HepG2 (cell line): Measurements from ENCODE around the gene CD58. TPM values are rescaled to one million over a fixed set of nuclear protein-coding genes. Genes with fewer than 3 reads are reported as not detected.

Experiments
- CC2D1A ChIP-seq: sonication (generic); formaldehyde crosslinking; IDR thresholded peaks from 2 replicates; pipeline ENCODE4 v1.8.1; 2023; ENCODE audit warnings: mild to moderate bottlenecking, missing genetic modification reagents
- FOXA3 ChIP-seq: IDR thresholded peaks from 2 replicates; pipeline ENCODE4 v1.6.1; 2016; ENCODE audit warnings: missing genetic modification reagents, missing compliant biosample characterization
- HDAC2 ChIP-seq: sonication (generic); formaldehyde crosslinking; IDR thresholded peaks from 2 replicates; pipeline ENCODE4 v1.4.0; 2020; ENCODE audit warnings: missing genetic modification reagents
- JDP2 ChIP-seq: sonication (generic); formaldehyde crosslinking; IDR thresholded peaks from 2 replicates; pipeline ENCODE4 v1.8.1; 2022; ENCODE audit warnings: missing genetic modification reagents, borderline replicate concordance
- JUND ChIP-seq: sonication (generic); formaldehyde crosslinking; IDR thresholded peaks from 2 replicates; pipeline ENCODE4 v1.8.0; 2022; ENCODE audit warnings: mild to moderate bottlenecking, missing genetic modification reagents
- KDM3A ChIP-seq: IDR thresholded peaks from 2 replicates; pipeline ENCODE4 v1.6.1; 2018; ENCODE audit warnings: low read depth, missing compliant biosample characterization
- SNAI1 ChIP-seq: sonication (generic); formaldehyde crosslinking; IDR thresholded peaks from 2 replicates; pipeline ENCODE4 v1.5.0; 2020; ENCODE audit warnings: mild to moderate bottlenecking, missing genetic modification reagents, borderline replicate concordance
- SYNCRIP ChIP-seq: fragments of 200-400 bp; formaldehyde crosslinking; IDR thresholded peaks from 2 replicates; pipeline ENCODE4 v1.6.1; 2018; ENCODE audit warnings: mild to moderate bottlenecking, low read depth, low read length; ENCODE audit not compliant: insufficient read depth
- TFDP2 ChIP-seq: sonication (generic); formaldehyde crosslinking; IDR thresholded peaks from 2 replicates; pipeline ENCODE4 v1.4.0; 2020; ENCODE audit warnings: missing genetic modification reagents
- YY1 ChIP-seq: IDR thresholded peaks from 2 replicates; pipeline ENCODE4 v1.6.1; 2011; ENCODE audit warnings: low read length, low read depth, moderate library complexity, mild to moderate bottlenecking; ENCODE audit not compliant: insufficient read depth, insufficient replicate concordance
- ZBTB1 ChIP-seq: sonication (generic); formaldehyde crosslinking; IDR thresholded peaks from 2 replicates; pipeline ENCODE4 v1.4.0; 2020; ENCODE audit warnings: missing genetic modification reagents, borderline replicate concordance
- ZFP62 ChIP-seq: sonication (generic); formaldehyde crosslinking; IDR thresholded peaks from 2 replicates; pipeline ENCODE4 v1.4.0; 2020; ENCODE audit warnings: missing genetic modification reagents
- ZNF160 ChIP-seq: sonication (generic); formaldehyde crosslinking; IDR thresholded peaks from 2 replicates; pipeline ENCODE4 v1.8.0; 2022; ENCODE audit warnings: mild to moderate bottlenecking, inconsistent platforms, missing genetic modification reagents
- ZNF253 ChIP-seq: sonication (generic); formaldehyde crosslinking; IDR thresholded peaks from 2 replicates; pipeline ENCODE4 v1.8.0; 2022; ENCODE audit warnings: mild to moderate bottlenecking, missing genetic modification reagents, borderline replicate concordance
- ZNF256 ChIP-seq: sonication (generic); formaldehyde crosslinking; conservative IDR thresholded peaks from 2 replicates; pipeline ENCODE4 v1.4.0; 2020; ENCODE audit warnings: missing genetic modification reagents
- ZNF317 ChIP-seq: sonication (generic); formaldehyde crosslinking; IDR thresholded peaks from 2 replicates; pipeline ENCODE4 v1.5.0; 2020; ENCODE audit warnings: mild to moderate bottlenecking, missing genetic modification reagents
- ZNF562 ChIP-seq: sonication (generic); formaldehyde crosslinking; IDR thresholded peaks from 2 replicates; pipeline ENCODE4 v1.8.0; 2022; ENCODE audit warnings: missing genetic modification reagents, borderline replicate concordance
- ZNF646 ChIP-seq: sonication (generic); formaldehyde crosslinking; IDR thresholded peaks from 2 replicates; pipeline ENCODE4 v1.9.0; 2021; ENCODE audit warnings: mild to moderate bottlenecking, missing genetic modification reagents
- ZNF678 ChIP-seq: sonication (generic); formaldehyde crosslinking; IDR thresholded peaks from 2 replicates; pipeline ENCODE4 v1.4.0; 2020; ENCODE audit warnings: mild to moderate bottlenecking, missing genetic modification reagents
- ZNF713 ChIP-seq: sonication (generic); formaldehyde crosslinking; IDR thresholded peaks from 2 replicates; pipeline ENCODE4 v1.4.0; 2020; ENCODE audit warnings: mild to moderate bottlenecking, missing genetic modification reagents
- ZNF782 ChIP-seq: sonication (generic); formaldehyde crosslinking; IDR thresholded peaks from 2 replicates; pipeline ENCODE4 v1.4.0; 2020; ENCODE audit warnings: missing genetic modification reagents, mild to moderate bottlenecking, borderline replicate concordance
- ZNF841 ChIP-seq: sonication (generic); formaldehyde crosslinking; IDR thresholded peaks from 2 replicates; pipeline ENCODE4 v1.8.1; 2023; ENCODE audit warnings: missing genetic modification reagents, borderline replicate concordance
- ZSCAN20 ChIP-seq: sonication (generic); formaldehyde crosslinking; IDR thresholded peaks from 2 replicates; pipeline ENCODE4 v1.4.0; 2020; ENCODE audit warnings: missing genetic modification reagents, mild to moderate bottlenecking, borderline replicate concordance
- polyA plus RNA-seq, 8 experiments: library from polyadenylated mRNA; depleted of rRNA in 3 of 8; stranded (reverse) in 7 of 8; unstranded in 1 of 8; fragments of >200 nt; fragmentation: Illumina TruSeq in 4 of 8; extraction: Trizol in 4 of 8; gene quantifications; 2 replicates each; pipeline versions ENCODE4 v1.2.1 to v1.2.3, GENCODE V29; 2011 to 2016; ENCODE audit warnings: low read depth in 4 of 8, missing spikeins in 1 of 8, mixed read lengths in 1 of 8; ENCODE audit not compliant: insufficient read depth in 1 of 8
- total RNA-seq, 5 experiments: library from RNA; depleted of rRNA; stranded (reverse); fragments of >200 nt; fragmentation: Illumina TruSeq; extraction: Trizol; gene quantifications; 2 replicates each; pipeline ENCODE4 v1.2.3, GENCODE V29; 2016; ENCODE audit warnings: low read depth in 1 of 5

Gene CD58
- total and polyA plus RNA-seq, 2 of the 13 experiments (the other 11 are each of a cell fraction or from before 2014, with no cell fraction given) = 9.4 to 13.5 TPM

- TF ChIP-seq ZNF646 (CRISPR knock-in tag) (no peak), ZFP62 (CRISPR knock-in tag) (no peak), YY1 (peak; percentile 86), ZNF253 (no peak; the same call in 1 of the 2 replicates), JUND (CRISPR knock-in tag) (peak; percentile 80; the same call in 1 of the 2 replicates), ZNF678 (CRISPR knock-in tag) (no peak; the same call in none of the 2 replicates), HDAC2 (CRISPR knock-in tag) (peak; percentile 87), ZNF841 (CRISPR knock-in tag) (no peak), SYNCRIP (no peak), ZNF160 (CRISPR knock-in tag) (no peak; the same call in 1 of the 2 replicates), TFDP2 (no peak), ZSCAN20 (CRISPR knock-in tag) (peak; percentile 30; the same call in 1 of the 2 replicates), ZNF317 (CRISPR knock-in tag) (peak; percentile 79; the same call in 1 of the 2 replicates), ZNF256 (CRISPR knock-in tag) (no peak), CC2D1A (CRISPR knock-in tag) (0 out of 2 replicates have a peak, but pooled peaks have one; percentile 41), FOXA3 (CRISPR knock-in tag) (peak; percentile 82), ZNF562 (CRISPR knock-in tag) (no peak), KDM3A (CRISPR knock-in tag) (no peak; the same call in 1 of the 2 replicates), ZBTB1 (CRISPR knock-in tag) (no peak), ZNF782 (CRISPR knock-in tag) (peak; percentile 57; the same call in 1 of the 2 replicates), ZNF713 (CRISPR knock-in tag) (no peak), JDP2 (CRISPR knock-in tag) (no peak), SNAI1 (CRISPR knock-in tag) (peak; percentile 58; the same call in 1 of the 2 replicates)
Observed at GRCh38 chr1:116474921-116475849, 95.6 kb downstream of the CD58 start (continued).
